BLaER1 (cell line): ENCODE measurements around the gene MRFAP1.
"Not testable (repeated sequence)": the region's sequence is repeated elsewhere in the genome, so short reads cannot be mapped to it uniquely, and the experiment has no call there.

Experiments
- H3K27ac ChIP-seq: shearing (Covaris generic); formaldehyde crosslinking; 2 replicates; pipeline ENCODE4 v1.8.1; 2022
- H3K27me3 ChIP-seq: shearing (Covaris generic); formaldehyde crosslinking; 2 replicates; pipeline ENCODE4 v1.8.1; 2022
- H3K36me3 ChIP-seq: shearing (Covaris generic); formaldehyde crosslinking; 2 replicates; pipeline ENCODE4 v1.8.1; 2022
- H3K4me1 ChIP-seq: shearing (Covaris generic); formaldehyde crosslinking; 2 replicates; pipeline ENCODE4 v1.8.1; 2022
- H3K4me2 ChIP-seq: shearing (Covaris generic); formaldehyde crosslinking; 2 replicates; pipeline ENCODE4 v1.8.1; 2022
- H3K4me3 ChIP-seq: shearing (Covaris generic); formaldehyde crosslinking; 2 replicates; pipeline ENCODE4 v1.8.1; 2022
- H3K9ac ChIP-seq: shearing (Covaris generic); formaldehyde crosslinking; 2 replicates; pipeline ENCODE4 v1.8.1; 2022
- H3K9me3 ChIP-seq: shearing (Covaris generic); formaldehyde crosslinking; 2 replicates; pipeline ENCODE4 v1.8.1; 2022
- H4K20me1 ChIP-seq: shearing (Covaris generic); formaldehyde crosslinking; 2 replicates; pipeline ENCODE4 v1.8.1; 2022
- Cebpa-rat ChIP-seq: shearing (Covaris generic); IDR thresholded peaks from 2 replicates; pipeline ENCODE4 v1.8.1; 2022

MRFAP1 gene

GRCh38 chr4:6647582-6648230 lies 7.2 kb downstream of the MRFAP1 start:
- TF ChIP-seq Cebpa-rat: no peak
- peaks cover 24% of the 10 kb centered on the region for H3K4me1 ChIP-seq
- peaks cover 16% of the 10 kb centered on the region for H3K36me3 ChIP-seq
- H4K20me1 ChIP-seq: peaks cover 9% of the 10 kb centered on the region
- H3K9ac ChIP-seq: no peak overlapping the region
- H3K9me3 ChIP-seq: peaks cover 8% of the 10 kb centered on the region; the same call in 1 of the 2 replicates
- H3K4me3 ChIP-seq: no peak overlapping the region
- no peak overlapping the region; the same call in 1 of the 2 replicates for H3K27ac ChIP-seq
- H3K27me3 ChIP-seq: no peaks in the 10 kb centered on the region
- H3K4me2 ChIP-seq: peak overlapping the region; percentile 42

- H3K36me3 ChIP-seq: peaks cover 1% of the 10 kb centered on the region; the same call in 1 of the 2 replicates
- TF ChIP-seq Cebpa-rat: no peak
- H3K9me3 ChIP-seq: peaks cover 8% of the 10 kb centered on the region; the same call in 1 of the 2 replicates
- H3K27me3 ChIP-seq: no peaks in the 10 kb centered on the region
- H4K20me1 ChIP-seq: no peaks in the 10 kb centered on the region
- no peak overlapping the region for H3K4me2 ChIP-seq
- no peak overlapping the region for H3K27ac ChIP-seq
- H3K4me1 ChIP-seq: peaks cover 15% of the 10 kb centered on the region
- no peak overlapping the region for H3K4me3 ChIP-seq
- no peak overlapping the region for H3K9ac ChIP-seq
Measured at GRCh38 chr4:6649216-6649615, 8.7 kb downstream of the MRFAP1 start.

- H3K4me3 ChIP-seq, H3K27ac ChIP-seq, H3K4me2 ChIP-seq, H3K9ac ChIP-seq, H3K36me3 ChIP-seq, H4K20me1 ChIP-seq: not testable (repeated sequence)
- Histone ChIP-seq H3K27me3 (peaks cover 26% of the 10 kb centered on the region), H3K9me3 (peaks cover 14% of the 10 kb centered on the region; the same call in 1 of the 2 replicates), H3K4me1 (peaks cover 10% of the 10 kb centered on the region)
Measured at GRCh38 chr4:6654211-6654610, 13.7 kb downstream of the MRFAP1 start.

GRCh38 chr4:6655291-6655690 lies 14.8 kb downstream of the MRFAP1 start:
- H3K9ac ChIP-seq, H3K9me3 ChIP-seq, H3K27ac ChIP-seq, H3K4me3 ChIP-seq, H3K4me2 ChIP-seq, H3K36me3 ChIP-seq: not testable (repeated sequence)
- Histone ChIP-seq H3K4me1 (peaks cover 12% of the 10 kb centered on the region), H4K20me1 (peaks cover 18% of the 10 kb centered on the region), H3K27me3 (peaks cover 37% of the 10 kb centered on the region)

- Histone ChIP-seq H3K9ac (no peak overlapping the region), H3K4me2 (no peak overlapping the region), H3K27ac (no peak overlapping the region), H3K4me1 (peaks cover 15% of the 10 kb centered on the region), H4K20me1 (peaks cover 18% of the 10 kb centered on the region), H3K4me3 (no peak overlapping the region), H3K9me3 (peaks cover 6% of the 10 kb centered on the region; the same call in 1 of the 2 replicates), H3K36me3 (no peaks in the 10 kb centered on the region), H3K27me3 (peaks cover 38% of the 10 kb centered on the region)
- no peak for TF ChIP-seq Cebpa-rat
Measured at GRCh38 chr4:6655924-6656323, 15.4 kb downstream of the MRFAP1 start.

GRCh38 chr4:6657242-6658208 lies 17.0 kb downstream of the MRFAP1 start:
- TF ChIP-seq Cebpa-rat: no peak
- H3K9me3 ChIP-seq: peaks cover 6% of the 10 kb centered on the region; the same call in 1 of the 2 replicates
- H3K4me2 ChIP-seq: no peak overlapping the region
- H3K4me3 ChIP-seq: no peak overlapping the region
- H4K20me1 ChIP-seq: peaks cover 18% of the 10 kb centered on the region
- no peak overlapping the region for H3K9ac ChIP-seq
- H3K27me3 ChIP-seq: peaks cover 38% of the 10 kb centered on the region
- H3K36me3 ChIP-seq: no peaks in the 10 kb centered on the region
- no peak overlapping the region for H3K27ac ChIP-seq
- H3K4me1 ChIP-seq: peaks cover 31% of the 10 kb centered on the region

GRCh38 chr4:6658209-6658595 lies 17.7 kb downstream of the MRFAP1 start:
- Histone ChIP-seq H3K4me3 (peak overlapping the region; percentile 8; the same call in 1 of the 2 replicates), H3K36me3 (no peaks in the 10 kb centered on the region), H3K27ac (no peak overlapping the region), H4K20me1 (peaks cover 22% of the 10 kb centered on the region), H3K9ac (no peak overlapping the region), H3K9me3 (peaks cover 6% of the 10 kb centered on the region; the same call in 1 of the 2 replicates), H3K4me1 (peaks cover 38% of the 10 kb centered on the region), H3K4me2 (peak overlapping the region; percentile 45), H3K27me3 (peaks cover 38% of the 10 kb centered on the region)
- TF ChIP-seq Cebpa-rat: no peak

GRCh38 chr4:6658597-6659075 lies 18.2 kb downstream of the MRFAP1 start:
- Histone ChIP-seq H3K4me1 (peaks cover 42% of the 10 kb centered on the region), H3K4me3 (peak overlapping the region; percentile 8), H3K9me3 (peaks cover 6% of the 10 kb centered on the region; the same call in 1 of the 2 replicates), H3K27me3 (peaks cover 38% of the 10 kb centered on the region), H3K36me3 (no peaks in the 10 kb centered on the region), H3K9ac (no peak overlapping the region), H3K4me2 (peak overlapping the region; percentile 45), H4K20me1 (peaks cover 24% of the 10 kb centered on the region), H3K27ac (no peak overlapping the region)
- TF ChIP-seq Cebpa-rat: no peak

- H3K27me3 ChIP-seq: peaks cover 43% of the 10 kb centered on the region
Measured at GRCh38 chr4:6659897-6660296, 19.4 kb downstream of the MRFAP1 start.

GRCh38 chr4:6660430-6660829 lies 19.9 kb downstream of the MRFAP1 start:
- no peaks in the 10 kb centered on the region for H3K36me3 ChIP-seq
- no peak for TF ChIP-seq Cebpa-rat
- no peak overlapping the region for H3K4me2 ChIP-seq

More at GRCh38 chr4:6659897-6660296, 19.4 kb downstream of the MRFAP1 start:
- Histone ChIP-seq H3K9me3 (peaks cover 6% of the 10 kb centered on the region; the same call in 1 of the 2 replicates), H4K20me1 (peaks cover 24% of the 10 kb centered on the region), H3K4me2 (no peak overlapping the region), H3K27ac (no peak overlapping the region), H3K4me3 (no peak overlapping the region), H3K9ac (no peak overlapping the region), H3K4me1 (peaks cover 46% of the 10 kb centered on the region), H3K36me3 (no peaks in the 10 kb centered on the region)
- no peak for TF ChIP-seq Cebpa-rat

More at GRCh38 chr4:6660430-6660829, 19.9 kb downstream of the MRFAP1 start:
- H3K4me1 ChIP-seq: peaks cover 46% of the 10 kb centered on the region
- peaks cover 6% of the 10 kb centered on the region; the same call in 1 of the 2 replicates for H3K9me3 ChIP-seq
- H3K27ac ChIP-seq: no peak overlapping the region
- H3K9ac ChIP-seq: no peak overlapping the region
- H4K20me1 ChIP-seq: peaks cover 24% of the 10 kb centered on the region
- H3K4me3 ChIP-seq: no peak overlapping the region
- H3K27me3 ChIP-seq: peaks cover 43% of the 10 kb centered on the region
